ENCODE measurements around the gene MACO1. TPM values are rescaled to one million over a fixed set of nuclear protein-coding genes. Genes with fewer than 3 reads are reported as not detected.
A peak's percentile ranks its signal among the peaks of the same experiment; 100 is the strongest.

MACO1 gene
- total and polyA plus RNA-seq, 9 of the 15 experiments (the other 6 are each of a cell fraction or from before 2014, with no cell fraction given): 4.6 to 28.4 (median 21.7) TPM

DNA sequence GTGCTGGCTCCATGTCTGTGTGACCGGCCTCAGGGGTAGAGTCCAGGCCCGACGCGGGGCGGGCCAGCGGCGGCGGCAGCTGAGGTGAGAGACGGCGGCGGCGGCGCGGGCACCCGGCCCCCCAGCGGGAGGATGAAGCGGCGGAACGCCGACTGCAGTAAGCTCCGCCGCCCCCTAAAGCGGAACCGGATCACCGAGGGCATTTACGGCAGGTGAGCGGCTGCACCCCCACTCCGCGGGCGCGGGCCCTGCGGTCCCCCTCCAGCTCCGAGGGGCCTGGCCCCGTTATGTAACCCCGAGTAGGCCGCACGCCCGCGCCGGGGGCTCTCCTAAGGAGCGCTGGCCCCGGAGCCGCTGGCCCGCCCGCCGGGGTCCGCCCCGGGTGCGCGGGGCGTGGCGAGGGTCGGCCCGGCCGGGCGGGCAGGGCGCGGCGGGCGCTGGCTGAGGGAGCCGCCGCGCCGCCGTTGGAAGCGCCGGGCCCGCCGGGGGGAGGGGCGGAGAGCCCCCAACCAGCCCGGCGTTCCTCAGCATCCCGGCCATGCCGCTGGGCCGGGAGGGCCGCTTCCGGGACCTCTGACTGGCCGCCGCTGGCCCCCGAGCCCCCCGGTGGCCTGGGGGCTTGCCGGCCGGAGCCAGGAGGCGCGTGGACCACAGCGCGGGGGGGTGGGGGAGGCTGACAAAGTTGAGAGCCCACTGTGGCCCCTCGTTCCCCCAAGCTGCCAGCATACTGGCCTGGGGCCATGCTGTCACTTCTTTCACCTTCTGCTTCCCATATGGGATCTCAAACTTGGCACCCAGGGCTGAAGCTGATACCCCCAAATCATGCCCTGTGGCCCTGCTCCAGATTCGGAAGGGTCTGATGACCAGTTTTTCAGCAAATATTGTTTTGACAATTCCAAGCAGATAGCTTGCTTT lies 527 bp downstream of the MACO1 start (continued):
- TF ChIP-seq CHD1 (IDR thresholded peaks at IDR 0.05; ENCODE audit: low read length) (no peak), YY1 (IDR thresholded peaks at IDR 0.05; ENCODE audit: borderline replicate concordance in 1 of 3, control insufficient read depth in 1 of 3, extremely low read depth in 1 of 3, insufficient read depth in 3 of 3, insufficient read length in 1 of 3, insufficient replicate concordance in 2 of 3, low read depth in 1 of 3, low read length in 2 of 3) (peak in 2 of 3 experiments; percentile 40 to 71), E2F3 (CRISPR knock-in tag; IDR thresholded peaks at IDR 0.05) (no peak; the same call in 1 of the 2 replicates), BRD9 (IDR thresholded peaks at IDR 0.05; ENCODE audit: low read depth, partially characterized antibody) (no peak), HBP1 (CRISPR knock-in tag; IDR thresholded peaks at IDR 0.05) (no peak), TCF7 (IDR thresholded peaks at IDR 0.05; ENCODE audit: borderline replicate concordance) (no peak), YBX1 (IDR thresholded peaks at IDR 0.05) (no peak), NEUROD1 (IDR thresholded peaks at IDR 0.05; ENCODE audit: borderline replicate concordance, low read depth, low read length, partially characterized antibody) (no peak), RBM39 (optimal IDR thresholded peaks at IDR 0.05; ENCODE audit: low read depth, low read length) (no peak), ZBTB7A (IDR thresholded peaks at IDR 0.05; ENCODE audit: borderline replicate concordance, control insufficient read depth, low read depth, low read length) (peak; percentile 36; the same call in 1 of the 2 replicates), EHMT2 (IDR thresholded peaks at IDR 0.05) (no peak), IFI16 (CRISPR knock-in tag; IDR thresholded peaks at IDR 0.05) (no peak), GATAD2B (IDR thresholded peaks at IDR 0.05; ENCODE audit: borderline replicate concordance) (peak; percentile 87), SMAD4 (CRISPR knock-in tag; conservative IDR thresholded peaks at IDR 0.05) (peak; percentile 71), RBM34 (IDR thresholded peaks at IDR 0.05; ENCODE audit: borderline replicate concordance, insufficient read depth, low read length) (no peak), PHF8 (IDR thresholded peaks at IDR 0.05; ENCODE audit: borderline replicate concordance, low read length) (peak; percentile 28; the same call in 1 of the 2 replicates), ZBTB2 (IDR thresholded peaks at IDR 0.05) (no peak), CXXC5 (CRISPR knock-in tag; IDR thresholded peaks at IDR 0.05) (peak; percentile 81), LARP7 (IDR thresholded peaks at IDR 0.05) (no peak), POLR2A (conservative IDR thresholded peaks at IDR 0.05) (no peak), ZFX (CRISPR knock-in tag; IDR thresholded peaks at IDR 0.05) (peak; percentile 62), ERF (CRISPR knock-in tag; IDR thresholded peaks at IDR 0.05) (no peak)
- TF ChIP-seq, protein P1, sequence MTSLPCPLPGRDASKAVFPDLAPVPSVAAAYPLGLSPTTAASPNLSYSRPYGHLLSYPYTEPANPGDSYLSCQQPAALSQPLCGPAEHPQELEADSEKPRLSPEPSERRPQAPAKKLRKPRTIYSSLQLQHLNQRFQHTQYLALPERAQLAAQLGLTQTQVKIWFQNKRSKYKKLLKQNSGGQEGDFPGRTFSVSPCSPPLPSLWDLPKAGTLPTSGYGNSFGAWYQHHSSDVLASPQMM (CRISPR knock-in tag; IDR thresholded peaks at IDR 0.05): no peak
- TF ChIP-seq, protein P2, sequence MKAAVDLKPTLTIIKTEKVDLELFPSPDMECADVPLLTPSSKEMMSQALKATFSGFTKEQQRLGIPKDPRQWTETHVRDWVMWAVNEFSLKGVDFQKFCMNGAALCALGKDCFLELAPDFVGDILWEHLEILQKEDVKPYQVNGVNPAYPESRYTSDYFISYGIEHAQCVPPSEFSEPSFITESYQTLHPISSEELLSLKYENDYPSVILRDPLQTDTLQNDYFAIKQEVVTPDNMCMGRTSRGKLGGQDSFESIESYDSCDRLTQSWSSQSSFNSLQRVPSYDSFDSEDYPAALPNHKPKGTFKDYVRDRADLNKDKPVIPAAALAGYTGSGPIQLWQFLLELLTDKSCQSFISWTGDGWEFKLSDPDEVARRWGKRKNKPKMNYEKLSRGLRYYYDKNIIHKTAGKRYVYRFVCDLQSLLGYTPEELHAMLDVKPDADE (conservative IDR thresholded peaks at IDR 0.05; ENCODE audit: control insufficient read depth, low read depth, low read length): peak; percentile 58; the same call in 1 of the 2 replicates

Data from K562 (cell line).